Endodermal cell (in vitro differentiated cells): ENCODE data around the gene CLDN16. TPM values are rescaled to one million over a fixed set of nuclear protein-coding genes. Genes with fewer than 3 reads are reported as not detected.

Experiments used
- DNase-seq: peaks from one replicate; pipeline ENCODE4 v3.0.0-alpha.2; 2017
- H3K27ac ChIP-seq: 2 replicates; pipeline ENCODE4 v1.5.1; 2013; ENCODE audit warnings: mild to moderate bottlenecking, low read depth, low read length, moderate library complexity
- H3K27me3 ChIP-seq: 2 replicates; pipeline ENCODE4 v1.6.1; 2013; ENCODE audit warnings: mild to moderate bottlenecking, low read length, moderate library complexity; ENCODE audit not compliant: insufficient read depth, control insufficient read depth, poor library complexity, severe bottlenecking
- H3K36me3 ChIP-seq: 2 replicates; pipeline ENCODE4 v1.7.0; 2013; ENCODE audit warnings: mild to moderate bottlenecking, low read length, moderate library complexity; ENCODE audit not compliant: control insufficient read depth, insufficient read depth
- H3K4me1 ChIP-seq: one replicate; pipeline ENCODE4 v1.7.0; 2013; ENCODE audit warnings: low read length; ENCODE audit not compliant: control insufficient read depth, insufficient read depth
- H3K4me3 ChIP-seq: 2 replicates; pipeline ENCODE4 v1.5.1; 2013; ENCODE audit warnings: mild to moderate bottlenecking, low read length, moderate library complexity
- H3K9ac ChIP-seq: 2 replicates; pipeline ENCODE4 v1.6.1; 2013; ENCODE audit warnings: mild to moderate bottlenecking, low read length, moderate library complexity; ENCODE audit not compliant: poor library complexity, severe bottlenecking; ENCODE audit errors: extremely low read depth
- H3K9me3 ChIP-seq: 2 replicates; pipeline ENCODE4 v1.6.1; 2013; ENCODE audit warnings: mild to moderate bottlenecking, low read length, moderate library complexity; ENCODE audit not compliant: control insufficient read depth
- H3K27ac Mint-ChIP-seq: 2 replicates; pipeline ENCODE4 v1.8.0; 2020; ENCODE audit warnings: mixed read lengths
- H3K27me3 Mint-ChIP-seq: 2 replicates; pipeline ENCODE4 v1.8.0; 2021; ENCODE audit warnings: mild to moderate bottlenecking, mixed read lengths; ENCODE audit not compliant: insufficient read depth
- H3K36me3 Mint-ChIP-seq: 2 replicates; pipeline ENCODE4 v1.8.0; 2020; ENCODE audit warnings: low read depth, mixed read lengths
- H3K4me1 Mint-ChIP-seq: 2 replicates; pipeline ENCODE4 v1.8.0; 2020; ENCODE audit warnings: mixed read lengths
- H3K4me3 Mint-ChIP-seq: 2 replicates; pipeline ENCODE4 v1.8.0; 2020; ENCODE audit warnings: mild to moderate bottlenecking, moderate library complexity, mixed read lengths
- H3K9me3 Mint-ChIP-seq: 2 replicates; pipeline ENCODE4 v1.8.0; 2020; ENCODE audit warnings: mild to moderate bottlenecking, mixed read lengths
- CTCF ChIP-seq: fragments of 200-600 bp; sonication (generic); conservative IDR thresholded peaks from 2 replicates; pipeline ENCODE4 v1.5.0; 2021; ENCODE audit warnings: antibody characterized with exemption, mild to moderate bottlenecking
- WGBS, 2 experiments: methylation state at CpG; one replicate each; pipeline versions ENCODE4 v1.1.5 to v1.1.7; 2013; ENCODE audit warnings: missing lambda C conversion rate in 2 of 2, mixed read lengths in 1 of 2; ENCODE audit not compliant: insufficient coverage in 1 of 2, insufficient read length in 1 of 2; 5-methylcytosine and 5-hydroxymethylcytosine counted together
- total RNA-seq, 2 donors: library from RNA; stranded (reverse); fragmentation: NEBNext Ultra II Directional in 1 of 2; extraction: Animal tissue kit (Norgen Biotek cat#: 25700) in 1 of 2; gene quantifications; 2 replicates in 1 of 2; 3 replicates in 1 of 2; pipeline ENCODE4 v1.2.1, GENCODE V29; 2021

CLDN16 gene
- total RNA-seq, 2 donors from 2014 or later, result 0.40 to 1.1 TPM

GRCh38 chr3:190414297-190414696 is 26.3 kb downstream of the CLDN16 start:
- Mint-ChIP-seq H3K36me3 (no peaks in the 10 kb centered on the region), H3K27me3 (no peaks in the 10 kb centered on the region), H3K4me3 (no peak overlapping the region), H3K4me1 (no peaks in the 10 kb centered on the region), H3K27ac (no peak overlapping the region), H3K9me3 (peaks cover 10% of the 10 kb centered on the region)
- WGBS, 2 experiments, result 88 to 100% methylated on average over 2 to 3 of the region's 3 CpGs
- Histone ChIP-seq H3K27ac (no peak overlapping the region), H3K27me3 (no peaks in the 10 kb centered on the region), H3K9ac (no peak overlapping the region), H3K4me1 (no peaks in the 10 kb centered on the region), H3K4me3 (no peak overlapping the region), H3K9me3 (peaks cover 12% of the 10 kb centered on the region), H3K36me3 (no peaks in the 10 kb centered on the region)
- TF ChIP-seq CTCF, result no peak
- peak; percentile 47 for DNase-seq

GRCh38 chr3:190424108-190424477 is 36.1 kb downstream of the CLDN16 start:
- no peaks in the 10 kb centered on the region for H3K4me1 Mint-ChIP-seq
- WGBS, 2 experiments, result 43 to 48% methylated on average over 2 of the region's 2 CpGs
- Histone ChIP-seq H3K9me3 (no peaks in the 10 kb centered on the region), H3K27ac (no peak overlapping the region), H3K4me3 (no peak overlapping the region), H3K9ac (no peak overlapping the region), H3K27me3 (no peaks in the 10 kb centered on the region), H3K36me3 (no peaks in the 10 kb centered on the region), H3K4me1 (no peaks in the 10 kb centered on the region)
- TF ChIP-seq CTCF, result no peak
- no peaks in the 10 kb centered on the region for H3K9me3 Mint-ChIP-seq
- H3K4me3 Mint-ChIP-seq, result no peak overlapping the region
- H3K36me3 Mint-ChIP-seq, result no peaks in the 10 kb centered on the region
- no peak overlapping the region for H3K27ac Mint-ChIP-seq
- H3K27me3 Mint-ChIP-seq, result no peaks in the 10 kb centered on the region
- DNase-seq, result no peak

GRCh38 chr3:190424478-190425439 is 36.8 kb downstream of the CLDN16 start:
- Mint-ChIP-seq H3K4me3 (no peak overlapping the region), H3K27me3 (no peaks in the 10 kb centered on the region), H3K36me3 (no peaks in the 10 kb centered on the region), H3K27ac (peak overlapping the region; percentile 78), H3K4me1 (no peaks in the 10 kb centered on the region), H3K9me3 (no peaks in the 10 kb centered on the region)
- Histone ChIP-seq H3K27me3 (no peaks in the 10 kb centered on the region), H3K4me1 (no peaks in the 10 kb centered on the region), H3K27ac (no peak overlapping the region), H3K4me3 (no peak overlapping the region), H3K9me3 (no peaks in the 10 kb centered on the region), H3K36me3 (no peaks in the 10 kb centered on the region), H3K9ac (no peak overlapping the region)
- 45 to 61% methylated on average over 3 to 15 of the region's 16 CpGs for WGBS, 2 experiments
- TF ChIP-seq CTCF, result peak; percentile 83
- DNase-seq, result peak; percentile 85
